H9 (cell line): ENCODE measurements around the gene HM13. TPM values are rescaled to one million over a fixed set of nuclear protein-coding genes. Genes with fewer than 3 reads are reported as not detected.

ENCODE experiments used
- DNase-seq: peaks from one replicate; pipeline ENCODE4 v3.0.0-alpha.2; 2017
- H2AFZ ChIP-seq: one replicate; pipeline ENCODE4 v1.6.1; 2013; ENCODE audit warnings: mild to moderate bottlenecking, low read length, control low read depth, moderate library complexity
- H2AK5ac ChIP-seq: 2 replicates; pipeline ENCODE4 v1.6.1; 2013; ENCODE audit warnings: low read length, control low read depth, mixed read lengths; ENCODE audit not compliant: insufficient read length
- H2BK120ac ChIP-seq: one replicate; pipeline ENCODE4 v1.6.1; 2013; ENCODE audit warnings: low read depth, mild to moderate bottlenecking, low read length, control low read depth, inconsistent platforms; ENCODE audit not compliant: poor library complexity, severe bottlenecking
- H2BK12ac ChIP-seq: 2 replicates; pipeline ENCODE4 v1.6.1; 2013; ENCODE audit warnings: low read length, control low read depth, mixed read lengths, low read depth; ENCODE audit not compliant: insufficient read length
- H2BK15ac ChIP-seq: 2 replicates; pipeline ENCODE4 v1.6.1; 2013; ENCODE audit warnings: low read depth, low read length, control low read depth
- H2BK20ac ChIP-seq: one replicate; pipeline ENCODE4 v1.6.1; 2013; ENCODE audit warnings: low read depth, mild to moderate bottlenecking, low read length, control low read depth, inconsistent platforms; ENCODE audit not compliant: poor library complexity, severe bottlenecking
- H2BK5ac ChIP-seq: 2 replicates; pipeline ENCODE4 v1.6.1; 2013; ENCODE audit warnings: low read length, control low read depth, mixed read lengths; ENCODE audit not compliant: insufficient read length
- H3K14ac ChIP-seq: 2 replicates; pipeline ENCODE4 v1.6.1; 2013; ENCODE audit warnings: low read length, control low read depth; ENCODE audit not compliant: insufficient read depth
- H3K18ac ChIP-seq: 2 replicates; pipeline ENCODE4 v1.6.1; 2013; ENCODE audit warnings: low read depth, mild to moderate bottlenecking, mixed read lengths, low read length, control low read depth; ENCODE audit not compliant: insufficient read length
- H3K23ac ChIP-seq: 2 replicates; pipeline ENCODE4 v1.6.1; 2013; ENCODE audit warnings: low read length, control low read depth, mixed read lengths, low read depth; ENCODE audit not compliant: insufficient read length
- H3K23me2 ChIP-seq: 2 replicates; pipeline ENCODE4 v1.6.1; 2013; ENCODE audit warnings: low read depth, mild to moderate bottlenecking, mixed read lengths, low read length, control low read depth; ENCODE audit not compliant: insufficient read length, poor library complexity, severe bottlenecking
- H3K27ac ChIP-seq: 2 replicates; pipeline ENCODE4 v1.5.1; 2013; ENCODE audit warnings: low read length, control low read depth, mixed read lengths, low read depth; ENCODE audit not compliant: insufficient read length
- H3K27me3 ChIP-seq: 2 replicates; pipeline ENCODE4 v1.6.1; 2013; ENCODE audit warnings: low read length, control low read depth, inconsistent platforms; ENCODE audit not compliant: insufficient read depth
- H3K4ac ChIP-seq: 2 replicates; pipeline ENCODE4 v1.6.1; 2013; ENCODE audit warnings: low read depth, mild to moderate bottlenecking, control low read depth, inconsistent platforms, low read length, moderate library complexity
- H3K4me1 ChIP-seq: 2 replicates; pipeline ENCODE4 v1.6.1; 2013; ENCODE audit warnings: low read length, control low read depth, inconsistent platforms; ENCODE audit not compliant: insufficient read depth
- H3K4me2 ChIP-seq: 2 replicates; pipeline ENCODE4 v1.6.1; 2013; ENCODE audit warnings: low read length, control low read depth, mixed read lengths; ENCODE audit not compliant: insufficient read length, insufficient read depth
- H3K56ac ChIP-seq: 2 replicates; pipeline ENCODE4 v1.6.1; 2013; ENCODE audit warnings: low read depth, mild to moderate bottlenecking, mixed read lengths, low read length, control low read depth; ENCODE audit not compliant: insufficient read length
- H3K79me1 ChIP-seq: 2 replicates; pipeline ENCODE4 v1.6.1; 2013; ENCODE audit warnings: low read depth, mild to moderate bottlenecking, moderate library complexity, low read length, control low read depth, inconsistent platforms; ENCODE audit not compliant: insufficient read depth, poor library complexity, severe bottlenecking
- H3K79me2 ChIP-seq: 2 replicates; pipeline ENCODE4 v1.6.1; 2013; ENCODE audit warnings: low read length, control low read depth, inconsistent platforms; ENCODE audit not compliant: insufficient read depth
- H3K9ac ChIP-seq: 2 replicates; pipeline ENCODE4 v1.6.1; 2013; ENCODE audit warnings: low read length, control low read depth, mixed read lengths; ENCODE audit not compliant: insufficient read length; ENCODE audit errors: extremely low read depth
- H3K9me3 ChIP-seq: one replicate; pipeline ENCODE4 v1.6.1; 2013; ENCODE audit warnings: low read depth, low read length, inconsistent platforms; ENCODE audit not compliant: control insufficient read depth
- H3T11ph ChIP-seq: one replicate; pipeline ENCODE4 v1.6.1; 2013; ENCODE audit warnings: mild to moderate bottlenecking, low read length, control low read depth, inconsistent platforms
- H4K20me1 ChIP-seq: one replicate; pipeline ENCODE4 v1.6.1; 2013; ENCODE audit not compliant: control insufficient read depth, insufficient read length, insufficient read depth
- H4K5ac ChIP-seq: 2 replicates; pipeline ENCODE4 v1.6.1; 2013; ENCODE audit warnings: low read depth, mild to moderate bottlenecking, mixed read lengths, low read length, control low read depth; ENCODE audit not compliant: insufficient read length
- H4K8ac ChIP-seq: replicated peaks from 2 replicates; pipeline ENCODE4 v1.6.1; 2013; ENCODE audit warnings: low read length, control low read depth, mixed read lengths, low read depth; ENCODE audit not compliant: insufficient read length
- H4K91ac ChIP-seq: 2 replicates; pipeline ENCODE4 v1.6.1; 2013; ENCODE audit warnings: low read depth, mild to moderate bottlenecking, moderate library complexity, mixed read lengths, low read length, control low read depth; ENCODE audit not compliant: insufficient read length
- H3K27ac Mint-ChIP-seq, 3 experiments: 2 replicates in 2 of 3; 3 replicates in 1 of 3; pipeline ENCODE4 v1.8.0; 2020 to 2021; ENCODE audit warnings: mixed read lengths in 3 of 3, mild to moderate bottlenecking in 1 of 3, moderate library complexity in 1 of 3
- H3K27me3 Mint-ChIP-seq: 2 replicates; pipeline ENCODE4 v1.8.0; 2021; ENCODE audit warnings: low read depth, mild to moderate bottlenecking, moderate library complexity, mixed read lengths
- H3K36me3 Mint-ChIP-seq, 3 experiments: 2 replicates in 2 of 3; 3 replicates in 1 of 3; pipeline ENCODE4 v1.8.0; 2020 to 2021; ENCODE audit warnings: low read depth in 3 of 3, mixed read lengths in 3 of 3; ENCODE audit not compliant: insufficient read depth in 1 of 3
- H3K4me1 Mint-ChIP-seq, 2 experiments: 2 replicates each; pipeline ENCODE4 v1.8.0; 2020; ENCODE audit warnings: mixed read lengths in 2 of 2
- H3K4me3 Mint-ChIP-seq, 2 experiments: 2 replicates in 1 of 2; 3 replicates in 1 of 2; pipeline ENCODE4 v1.8.0; 2020 to 2021; ENCODE audit warnings: mild to moderate bottlenecking in 2 of 2, mixed read lengths in 2 of 2, moderate library complexity in 1 of 2
- H3K9me3 Mint-ChIP-seq, 2 experiments: 2 replicates in 1 of 2; 3 replicates in 1 of 2; pipeline ENCODE4 v1.8.0; 2020; ENCODE audit warnings: mild to moderate bottlenecking in 2 of 2, mixed read lengths in 2 of 2, moderate library complexity in 1 of 2
- CTCF ChIP-seq: fragments of 200-600 bp; sonication (generic); conservative IDR thresholded peaks from 3 replicates; pipeline ENCODE4 v1.8.0; 2021; ENCODE audit warnings: antibody characterized with exemption, mild to moderate bottlenecking
- WGBS: extraction: QIAGEN DNeasy Blood & Tissue Kit; methylation state at CpG from one replicate; pipeline ENCODE4 v1.1.7; 2013; ENCODE audit warnings: missing lambda C conversion rate, low lambda C conversion rate, mixed read lengths; ENCODE audit not compliant: insufficient read length; ENCODE audit errors: extremely low coverage; 5-methylcytosine and 5-hydroxymethylcytosine counted together
- total RNA-seq: library from RNA; stranded (reverse); gene quantifications from 2 replicates; pipeline ENCODE4 v1.2.1, GENCODE V29; 2021

Gene HM13
- total RNA-seq, 1 experiment from 2014 or later = 169 TPM

GRCh38 chr20:31564284-31564683 is 50.0 kb downstream of the HM13 start:
- Histone ChIP-seq H3K9me3 (no peaks in the 10 kb centered on the region), H4K20me1 (no peaks in the 10 kb centered on the region), H2AFZ (no peak overlapping the region), H3K4ac (no peak overlapping the region), H3K14ac (no peak overlapping the region), H2BK5ac (no peak overlapping the region), H4K8ac (no peak overlapping the region), H3K27ac (no peak overlapping the region), H2BK15ac (no peak overlapping the region), H3K23me2 (no peaks in the 10 kb centered on the region), H3K79me1 (no peaks in the 10 kb centered on the region), H3K79me2 (no peaks in the 10 kb centered on the region), H2BK12ac (no peak overlapping the region), H3K23ac (no peak overlapping the region), H3T11ph (no peak overlapping the region), H4K91ac (no peak overlapping the region), H3K4me2 (no peak overlapping the region), H3K27me3 (no peaks in the 10 kb centered on the region), H2BK20ac (no peak overlapping the region), H3K56ac (no peak overlapping the region), H2BK120ac (no peak overlapping the region), H3K4me1 (no peaks in the 10 kb centered on the region; the same call in 1 of the 2 replicates), H3K9ac (no peak overlapping the region), H3K18ac (no peak overlapping the region), H4K5ac (no peak overlapping the region), H2AK5ac (no peak overlapping the region)
- no peak for DNase-seq
- Mint-ChIP-seq H3K9me3 (no peaks in the 10 kb centered on the region), H3K27ac (peak overlapping the region in 2 of 3 experiments; percentile 47 to 73; a peak in 2 of 7 replicates), H3K4me1 (peaks cover 36 to 51% of the 10 kb centered on the region in 2 experiments), H3K4me3 (no peak overlapping the region), H3K36me3 (peaks cover 33 to 89% (median 39%) of the 10 kb centered on the region in 3 experiments), H3K27me3 (no peaks in the 10 kb centered on the region)
- no peak for TF ChIP-seq CTCF
- WGBS = no CpG with 5 or more reads among the region's 6 CpGs
